ENCODE data around the gene PPP1R13B.
A peak's percentile ranks its signal among the peaks of the same experiment; 100 is the strongest.

PPP1R13B gene

DNA sequence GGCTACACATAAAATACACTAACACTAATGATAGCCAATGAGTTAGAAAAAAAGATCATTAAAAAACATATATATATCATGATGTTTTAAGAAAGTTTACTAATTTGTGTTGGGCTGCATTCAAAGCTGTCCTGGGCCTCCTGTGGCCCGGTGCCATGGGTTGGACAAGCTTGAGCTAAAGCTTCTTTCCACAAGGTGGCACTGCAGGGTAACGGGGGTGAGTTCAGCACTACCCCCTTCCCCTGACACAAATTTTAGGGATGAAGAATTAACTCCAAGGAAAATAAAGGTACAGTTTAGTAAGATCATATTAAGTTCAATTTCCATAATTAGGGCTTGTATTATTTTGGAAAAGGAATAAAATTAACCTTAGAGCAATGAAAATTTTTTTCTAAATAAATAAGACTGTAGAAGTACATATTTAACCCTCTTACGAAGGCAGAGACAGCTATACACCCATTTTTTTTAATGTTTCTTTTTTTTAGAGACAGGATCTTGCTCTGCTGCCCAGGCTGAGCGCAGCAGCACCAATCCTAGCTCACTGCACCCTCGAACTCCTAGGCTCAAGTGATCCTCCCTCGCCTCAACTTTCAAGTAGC lies 38.9 kb downstream of the PPP1R13B start:
- H3K4me3 ChIP-seq (ENCODE audit: low read depth, low read length), result no peak overlapping the region
- peak; percentile 63 for DNase-seq (ENCODE audit: low read depth)
- TF ChIP-seq, protein P1, sequence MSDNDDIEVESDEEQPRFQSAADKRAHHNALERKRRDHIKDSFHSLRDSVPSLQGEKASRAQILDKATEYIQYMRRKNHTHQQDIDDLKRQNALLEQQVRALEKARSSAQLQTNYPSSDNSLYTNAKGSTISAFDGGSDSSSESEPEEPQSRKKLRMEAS (IDR thresholded peaks at IDR 0.05; ENCODE audit: low read depth, low read length), result no peak
- TF ChIP-seq, protein P2, sequence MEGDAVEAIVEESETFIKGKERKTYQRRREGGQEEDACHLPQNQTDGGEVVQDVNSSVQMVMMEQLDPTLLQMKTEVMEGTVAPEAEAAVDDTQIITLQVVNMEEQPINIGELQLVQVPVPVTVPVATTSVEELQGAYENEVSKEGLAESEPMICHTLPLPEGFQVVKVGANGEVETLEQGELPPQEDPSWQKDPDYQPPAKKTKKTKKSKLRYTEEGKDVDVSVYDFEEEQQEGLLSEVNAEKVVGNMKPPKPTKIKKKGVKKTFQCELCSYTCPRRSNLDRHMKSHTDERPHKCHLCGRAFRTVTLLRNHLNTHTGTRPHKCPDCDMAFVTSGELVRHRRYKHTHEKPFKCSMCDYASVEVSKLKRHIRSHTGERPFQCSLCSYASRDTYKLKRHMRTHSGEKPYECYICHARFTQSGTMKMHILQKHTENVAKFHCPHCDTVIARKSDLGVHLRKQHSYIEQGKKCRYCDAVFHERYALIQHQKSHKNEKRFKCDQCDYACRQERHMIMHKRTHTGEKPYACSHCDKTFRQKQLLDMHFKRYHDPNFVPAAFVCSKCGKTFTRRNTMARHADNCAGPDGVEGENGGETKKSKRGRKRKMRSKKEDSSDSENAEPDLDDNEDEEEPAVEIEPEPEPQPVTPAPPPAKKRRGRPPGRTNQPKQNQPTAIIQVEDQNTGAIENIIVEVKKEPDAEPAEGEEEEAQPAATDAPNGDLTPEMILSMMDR (IDR thresholded peaks at IDR 0.05; ENCODE audit: low read depth, low read length), result peak; percentile 66
- TF ChIP-seq POLR2A (IDR thresholded peaks at IDR 0.05; ENCODE audit: extremely low read depth, insufficient read length) (no peak), MYC (IDR thresholded peaks at IDR 0.05; ENCODE audit: low read depth, low read length) (no peak)

DNA sequence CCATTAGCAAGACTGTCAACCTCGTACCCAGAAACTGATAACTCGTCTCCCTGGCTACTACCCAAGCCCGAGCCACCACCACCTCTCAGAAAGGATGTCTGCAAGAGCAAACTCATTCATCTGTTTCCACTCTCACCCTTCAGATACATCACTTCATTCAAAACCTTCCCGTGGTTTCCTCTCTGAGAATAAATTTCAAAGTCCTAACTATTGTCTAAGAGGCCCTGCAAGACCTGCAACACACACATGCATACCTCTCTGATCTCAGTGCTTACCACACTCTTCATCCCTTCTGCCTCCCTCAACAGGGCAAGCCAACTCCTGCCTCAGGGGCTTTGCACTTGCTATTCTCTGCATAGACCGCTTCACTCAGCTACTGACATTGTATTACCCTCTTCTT lies 40.6 kb downstream of the PPP1R13B start:
- no peak overlapping the region for H3K4me3 ChIP-seq (ENCODE audit: low read depth, low read length)
- no peak for DNase-seq (ENCODE audit: low read depth)
- TF ChIP-seq, protein P2 (IDR thresholded peaks at IDR 0.05; ENCODE audit: low read depth, low read length), result no peak
- TF ChIP-seq, protein P1 (IDR thresholded peaks at IDR 0.05; ENCODE audit: low read depth, low read length), result no peak
- no peak for TF ChIP-seq POLR2A (IDR thresholded peaks at IDR 0.05; ENCODE audit: extremely low read depth, insufficient read length)
- TF ChIP-seq MYC (IDR thresholded peaks at IDR 0.05; ENCODE audit: low read depth, low read length), result no peak

DNA sequence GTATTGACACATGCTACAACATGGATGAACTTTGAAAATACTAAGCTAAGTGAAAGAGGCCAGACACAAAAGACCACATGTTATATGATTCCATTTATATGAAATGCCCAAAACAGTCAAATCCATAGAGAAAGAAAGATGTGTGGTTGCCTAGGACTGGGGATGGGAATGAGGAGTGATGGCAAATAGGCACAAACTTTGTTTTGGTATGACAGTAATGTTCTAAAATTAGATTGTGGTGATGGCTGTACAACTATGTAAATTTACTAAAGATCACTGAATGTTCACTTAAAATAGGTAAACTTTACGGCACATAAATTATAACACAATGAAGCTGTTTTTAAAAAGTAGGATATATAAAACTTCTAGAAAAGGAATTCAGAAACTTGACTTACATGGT lies 41.7 kb downstream of the PPP1R13B start:
- no peak overlapping the region for H3K4me3 ChIP-seq (ENCODE audit: low read depth, low read length)
- DNase-seq (ENCODE audit: low read depth), result no peak
- TF ChIP-seq POLR2A (IDR thresholded peaks at IDR 0.05; ENCODE audit: extremely low read depth, insufficient read length), result no peak
- TF ChIP-seq MYC (IDR thresholded peaks at IDR 0.05; ENCODE audit: low read depth, low read length), result no peak
- TF ChIP-seq, protein P2 (IDR thresholded peaks at IDR 0.05; ENCODE audit: low read depth, low read length), result no peak
- TF ChIP-seq, protein P1 (IDR thresholded peaks at IDR 0.05; ENCODE audit: low read depth, low read length), result no peak

DNA sequence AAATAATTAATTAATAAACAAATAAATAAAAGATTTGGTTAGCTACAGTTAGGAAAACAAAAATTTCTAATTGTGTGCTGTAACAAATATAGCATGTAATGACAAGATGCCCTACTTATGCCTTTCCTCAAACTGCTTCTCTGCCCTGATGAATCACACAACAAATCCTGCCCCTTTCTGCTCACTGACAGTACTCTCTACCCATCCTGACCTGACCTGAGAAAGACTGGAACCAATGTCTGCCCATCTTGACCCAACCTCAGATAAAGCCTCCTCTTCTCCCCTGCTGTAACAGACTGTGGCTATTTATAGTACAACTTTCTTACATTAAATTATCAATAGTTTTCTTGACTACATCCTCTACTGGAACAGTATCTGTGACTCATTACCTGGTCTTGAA lies 43.7 kb downstream of the PPP1R13B start:
- TF ChIP-seq, protein P2 (IDR thresholded peaks at IDR 0.05; ENCODE audit: low read depth, low read length), result no peak
- TF ChIP-seq, protein P1 (IDR thresholded peaks at IDR 0.05; ENCODE audit: low read depth, low read length), result no peak
- H3K4me3 ChIP-seq (ENCODE audit: low read depth, low read length), result no peak overlapping the region
- DNase-seq (ENCODE audit: low read depth), result no peak

DNA sequence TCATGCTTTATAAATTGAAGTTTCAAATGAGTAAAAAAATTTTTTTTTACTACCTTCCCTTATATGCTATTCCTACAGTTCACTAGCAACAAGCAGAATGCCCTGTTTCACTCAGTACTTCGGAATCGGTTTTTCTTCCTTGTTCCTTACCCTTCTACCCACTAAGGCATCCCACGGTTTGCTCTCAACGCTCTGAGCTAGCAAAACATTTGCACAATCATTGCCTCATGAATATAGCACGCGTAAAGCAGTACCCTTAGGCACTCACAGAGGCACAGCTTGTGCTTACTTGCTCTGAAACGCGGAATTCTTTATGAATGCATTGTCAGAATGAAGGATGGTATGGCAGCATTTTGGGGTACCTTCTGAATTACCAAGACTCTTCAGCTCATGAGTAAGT lies 45.0 kb downstream of the PPP1R13B start:
- TF ChIP-seq, protein P2 (IDR thresholded peaks at IDR 0.05; ENCODE audit: low read depth, low read length), result no peak
- TF ChIP-seq, protein P1 (IDR thresholded peaks at IDR 0.05; ENCODE audit: low read depth, low read length), result no peak
- no peak for TF ChIP-seq POLR2A (IDR thresholded peaks at IDR 0.05; ENCODE audit: extremely low read depth, insufficient read length)
- no peak for TF ChIP-seq MYC (IDR thresholded peaks at IDR 0.05; ENCODE audit: low read depth, low read length)
- DNase-seq (ENCODE audit: low read depth), result no peak
- no peak overlapping the region for H3K4me3 ChIP-seq (ENCODE audit: low read depth, low read length)

All from NB4 (cell line).